Activated T-cell treated with anti-CD3 and anti-CD28 coated beads for 1 hour (primary cell): ENCODE measurements around the gene HDAC8.
"Not testable (repeated sequence)": the region's sequence is repeated elsewhere in the genome, so short reads cannot be mapped to it uniquely, and the experiment has no call there.

Experiments used
- DNase-seq: peaks from one replicate; pipeline ENCODE4 v3.0.0-alpha.2; 2020; ENCODE audit warnings: low read depth

HDAC8 gene

GRCh38 chrX:72572248-72573157, at the start of gene HDAC8:
HDAC8 (minus strand) TSS chrX:72572843; CDS start chrX:72572761, 82 bp downstream.
- peak; percentile 8 for DNase-seq

- DNase-seq = no peak
These were observed 49.2 kb upstream of the HDAC8 start for GRCh38 chrX:72621625-72622485.

GRCh38 chrX:72621163-72621562, 48.5 kb upstream of the HDAC8 start:
- DNase-seq = no peak

GRCh38 chrX:72620550-72621145, 48.0 kb upstream of the HDAC8 start:
- DNase-seq = no peak

- DNase-seq = no peak
These were observed 36.7 kb upstream of the HDAC8 start for GRCh38 chrX:72609313-72609712.

- DNase-seq = no peak
These were observed 32.1 kb upstream of the HDAC8 start for GRCh38 chrX:72604705-72605104.

- DNase-seq = no peak
These were observed 31.5 kb upstream of the HDAC8 start for GRCh38 chrX:72604112-72604511.

GRCh38 chrX:72591038-72591437, 18.4 kb upstream of the HDAC8 start:
- not testable (repeated sequence) for DNase-seq

GRCh38 chrX:72584163-72584562, 11.5 kb upstream of the HDAC8 start:
- DNase-seq = no peak

- DNase-seq = no peak
These were observed 3.7 kb upstream of the HDAC8 start for GRCh38 chrX:72576141-72576894.

GRCh38 chrX:72573158-72573511, 492 bp upstream of the HDAC8 start:
- DNase-seq = no peak

GRCh38 chrX:72569786-72570185, 2.9 kb downstream of the HDAC8 start:
- DNase-seq = no peak

GRCh38 chrX:72568406-72569092, 4.1 kb downstream of the HDAC8 start:
- no peak for DNase-seq

GRCh38 chrX:72566448-72566847, 6.2 kb downstream of the HDAC8 start:
- no peak for DNase-seq

GRCh38 chrX:72559655-72560054, 13.0 kb downstream of the HDAC8 start:
- DNase-seq = not testable (repeated sequence)

- DNase-seq = no peak
These were observed 18.0 kb downstream of the HDAC8 start for GRCh38 chrX:72554448-72555140.

GRCh38 chrX:72552443-72552842, 20.2 kb downstream of the HDAC8 start:
- DNase-seq = not testable (repeated sequence)

GRCh38 chrX:72545990-72546389, 26.7 kb downstream of the HDAC8 start:
- no peak for DNase-seq

GRCh38 chrX:72540318-72540717, 32.3 kb downstream of the HDAC8 start:
- no peak for DNase-seq

GRCh38 chrX:72539822-72540221, 32.8 kb downstream of the HDAC8 start:
- no peak for DNase-seq

- no peak for DNase-seq
These were observed 36.1 kb downstream of the HDAC8 start for GRCh38 chrX:72536542-72536941.
